ENCODE measurements around the gene ATP2B2. TPM values are rescaled to one million over a fixed set of nuclear protein-coding genes. Genes with fewer than 3 reads are reported as not detected.

The ATP2B2 gene
- total RNA-seq, 1 experiment from 2014 or later, result not detected

DNA sequence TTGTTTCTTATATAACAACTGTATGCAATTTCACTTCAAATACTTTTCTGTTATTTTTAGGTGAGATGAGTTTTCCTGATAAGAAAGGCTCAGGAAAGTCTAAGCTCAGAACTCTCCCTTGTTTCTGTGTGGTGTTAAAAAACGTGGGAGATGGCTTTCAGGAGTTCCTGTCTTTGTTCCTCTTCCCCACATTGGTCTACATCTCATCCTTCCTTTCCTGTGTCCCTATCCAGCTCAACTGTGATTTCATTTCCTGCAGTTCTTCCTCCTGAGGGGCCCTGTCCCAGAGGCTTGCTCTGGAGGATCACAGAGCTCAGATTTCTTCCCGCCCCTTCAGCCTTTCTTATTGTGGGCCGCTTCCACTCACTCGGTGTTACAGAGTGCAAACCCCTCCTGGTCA, 195.7 kb downstream of the ATP2B2 start:
- no TSS peak for BruUV-seq (replicated peaks)
- CTCF ChIA-PET, result no interaction called here
- no peak for TF ChIP-seq CTCF (IDR thresholded peaks at IDR 0.05; ENCODE audit: unreplicated experiment)
- Mint-ChIP-seq H3K36me3 (ENCODE audit: insufficient read depth, unreplicated experiment) (peaks cover 62% of the 10 kb centered on the region), H3K27ac (ENCODE audit: unreplicated experiment) (peak overlapping the region; percentile 65), H3K27me3 (ENCODE audit: unreplicated experiment) (no peaks in the 10 kb centered on the region), H3K4me1 (ENCODE audit: low read depth, unreplicated experiment) (peaks cover 8% of the 10 kb centered on the region), H3K9me3 (ENCODE audit: low read depth, unreplicated experiment) (no peaks in the 10 kb centered on the region), H3K4me3 (ENCODE audit: low read depth, unreplicated experiment) (no peak overlapping the region)
- intact Hi-C loops (cut with micrococcal nuclease; ENCODE audit: unreplicated experiment), result no loop called here
- no peak for DNase-seq

DNA sequence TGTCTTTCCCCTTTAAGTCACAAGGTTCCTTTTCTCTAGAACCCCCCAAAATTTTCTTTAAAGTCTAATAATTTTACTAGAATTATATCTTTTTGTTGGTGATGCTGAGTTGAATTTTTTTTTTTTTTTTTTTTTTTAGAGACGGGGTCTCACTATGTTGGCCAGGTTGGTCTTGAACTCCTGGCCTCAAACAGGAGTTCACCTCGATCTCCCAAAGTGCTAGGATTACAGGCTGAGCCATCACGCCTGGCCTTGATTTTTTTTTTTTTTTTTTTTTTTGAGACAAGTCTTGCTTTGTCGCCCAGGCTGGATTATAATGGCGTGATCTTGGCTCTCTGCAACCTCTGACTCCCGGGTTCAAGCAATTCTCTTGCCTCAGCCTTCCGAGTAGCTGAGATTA, 196.7 kb downstream of the ATP2B2 start:
- Mint-ChIP-seq H3K36me3 (ENCODE audit: insufficient read depth, unreplicated experiment) (peaks cover 64% of the 10 kb centered on the region), H3K4me3 (ENCODE audit: low read depth, unreplicated experiment) (no peak overlapping the region), H3K27ac (ENCODE audit: unreplicated experiment) (no peak overlapping the region), H3K27me3 (ENCODE audit: unreplicated experiment) (no peaks in the 10 kb centered on the region), H3K9me3 (ENCODE audit: low read depth, unreplicated experiment) (no peaks in the 10 kb centered on the region), H3K4me1 (ENCODE audit: low read depth, unreplicated experiment) (peaks cover 8% of the 10 kb centered on the region)
- no peak for TF ChIP-seq CTCF (IDR thresholded peaks at IDR 0.05; ENCODE audit: unreplicated experiment)
- intact Hi-C loops (cut with micrococcal nuclease; ENCODE audit: unreplicated experiment), result no loop called here
- CTCF ChIA-PET, result no interaction called here
- BruUV-seq (replicated peaks), result no TSS peak
- DNase-seq, result no peak

- peaks cover 53% of the 10 kb centered on the region for H3K36me3 Mint-ChIP-seq (ENCODE audit: insufficient read depth, unreplicated experiment)
- H3K4me1 Mint-ChIP-seq (ENCODE audit: low read depth, unreplicated experiment), result peaks cover 8% of the 10 kb centered on the region
- intact Hi-C loops (cut with micrococcal nuclease; ENCODE audit: unreplicated experiment), result no loop called here
- no peak overlapping the region for H3K4me3 Mint-ChIP-seq (ENCODE audit: low read depth, unreplicated experiment)
- no peaks in the 10 kb centered on the region for H3K27me3 Mint-ChIP-seq (ENCODE audit: unreplicated experiment)
- no TSS peak for BruUV-seq (replicated peaks)
- no peak for DNase-seq
- TF ChIP-seq CTCF (IDR thresholded peaks at IDR 0.05; ENCODE audit: unreplicated experiment), result no peak
- H3K27ac Mint-ChIP-seq (ENCODE audit: unreplicated experiment), result peak overlapping the region; percentile 70
- CTCF ChIA-PET, result interaction anchor here (1.3 kb wide), 1 partner anchor 16 kb away, joined by 3 read pairs; no protein-coding TSS in a partner anchor
- H3K9me3 Mint-ChIP-seq (ENCODE audit: low read depth, unreplicated experiment), result no peaks in the 10 kb centered on the region
Observed at GRCh38 chr3:10306156-10306555, 199.2 kb downstream of the ATP2B2 start.

DNA sequence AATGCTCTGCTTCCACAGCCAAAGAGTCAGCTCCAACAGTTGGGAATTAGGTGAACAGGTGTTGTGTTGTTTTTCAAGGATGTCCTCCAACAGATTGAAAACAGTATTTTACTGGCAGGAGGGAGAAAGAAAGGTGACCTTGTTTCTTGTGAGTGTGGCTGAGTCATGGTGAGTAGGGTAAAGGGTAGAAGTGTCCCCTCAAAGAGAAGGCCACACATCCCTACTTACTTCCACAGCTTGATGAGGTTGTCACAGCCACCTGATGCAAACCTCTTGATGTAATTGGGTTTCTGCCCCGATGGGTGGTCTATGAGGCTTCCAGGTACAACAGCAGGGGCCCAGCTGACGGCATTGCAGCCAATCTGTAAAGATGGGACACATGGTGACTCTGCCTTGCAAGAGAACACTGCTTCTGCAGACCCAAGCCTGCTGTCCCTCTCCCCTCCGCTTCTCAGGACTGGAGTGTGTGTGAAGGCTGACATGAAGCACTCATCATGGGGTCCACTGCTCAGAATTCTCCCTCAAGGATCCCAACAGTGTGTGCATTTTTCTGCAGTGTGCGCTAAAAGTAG, 200.0 kb downstream of the ATP2B2 start:
- Mint-ChIP-seq H3K4me1 (ENCODE audit: low read depth, unreplicated experiment) (peaks cover 8% of the 10 kb centered on the region), H3K9me3 (ENCODE audit: low read depth, unreplicated experiment) (no peaks in the 10 kb centered on the region), H3K27ac (ENCODE audit: unreplicated experiment) (peak overlapping the region; percentile 70), H3K4me3 (ENCODE audit: low read depth, unreplicated experiment) (no peak overlapping the region), H3K36me3 (ENCODE audit: insufficient read depth, unreplicated experiment) (peaks cover 59% of the 10 kb centered on the region), H3K27me3 (ENCODE audit: unreplicated experiment) (no peaks in the 10 kb centered on the region)
- no peak for DNase-seq
- TF ChIP-seq CTCF (IDR thresholded peaks at IDR 0.05; ENCODE audit: unreplicated experiment), result no peak
- intact Hi-C loops (cut with micrococcal nuclease; ENCODE audit: unreplicated experiment), result no loop called here
- CTCF ChIA-PET, result interaction anchor here (1.3 kb wide), 1 partner anchor 16 kb away, joined by 3 read pairs; no protein-coding TSS in a partner anchor
- BruUV-seq (replicated peaks), result no TSS peak
